Stimulated activated CD4-positive, alpha-beta T cell treated with anti-CD3 and anti-CD28 coated beads, Interleukin-1b, Interleukin-23, amount 100 ng/mL, for 1 hour (primary cell): ENCODE data around the gene ELP6.
"Not testable (repeated sequence)": the region's sequence is repeated elsewhere in the genome, so short reads cannot be mapped to it uniquely, and the experiment has no call there.

ENCODE experiments used
- DNase-seq, 2 donors: peaks; one replicate each; pipeline ENCODE4 v3.0.0-alpha.2; 2020; ENCODE audit warnings: low read depth in 2 of 2

ELP6 gene

GRCh38 chr3:47512416-47513124, 942 bp downstream of the ELP6 start:
- no peak for DNase-seq

GRCh38 chr3:47505267-47505666, 8.2 kb downstream of the ELP6 start:
- DNase-seq: not testable (repeated sequence)

- no peak for DNase-seq
Observed at GRCh38 chr3:47504113-47504512, 9.4 kb downstream of the ELP6 start.

- DNase-seq: no peak
Observed at GRCh38 chr3:47503033-47503432, 10.5 kb downstream of the ELP6 start.

GRCh38 chr3:47496892-47497291, 16.6 kb downstream of the ELP6 start:
- no peak for DNase-seq

- DNase-seq: no peak
Observed at GRCh38 chr3:47495886-47496285, 17.6 kb downstream of the ELP6 start.

GRCh38 chr3:47495111-47495510, 18.4 kb downstream of the ELP6 start:
- no peak for DNase-seq

- DNase-seq: no peak
Observed at GRCh38 chr3:47491777-47492176, 21.7 kb downstream of the ELP6 start.

GRCh38 chr3:47491186-47491585, 22.3 kb downstream of the ELP6 start:
- DNase-seq: no peak

GRCh38 chr3:47487265-47487664, 26.2 kb downstream of the ELP6 start:
- DNase-seq: no peak

GRCh38 chr3:47485812-47486211, 27.7 kb downstream of the ELP6 start:
- no peak for DNase-seq

GRCh38 chr3:47482366-47482765, 31.1 kb downstream of the ELP6 start:
- no peak for DNase-seq

- DNase-seq: not testable (repeated sequence)
Observed at GRCh38 chr3:47481763-47482162, 31.7 kb downstream of the ELP6 start.

- not testable (repeated sequence) for DNase-seq
Observed at GRCh38 chr3:47480267-47480666, 33.2 kb downstream of the ELP6 start.

- no peak for DNase-seq
Observed at GRCh38 chr3:47479826-47480160, 33.7 kb downstream of the ELP6 start.

- no peak for DNase-seq
Observed at GRCh38 chr3:47478022-47478421, 35.5 kb downstream of the ELP6 start.

- no peak for DNase-seq
Observed at GRCh38 chr3:47476644-47477199, 36.8 kb downstream of the ELP6 start.

- DNase-seq: no peak
Observed at GRCh38 chr3:47476330-47476626, 37.2 kb downstream of the ELP6 start.

- DNase-seq: peak; percentile 91 to 96
Observed at GRCh38 chr3:47475570-47476329, 37.8 kb downstream of the ELP6 start, which contains the start of gene SCAP. Gene SCAP, minus strand, starts transcription at chr3:47475941. Its CDS starts 32,948 bp downstream, at chr3:47442993.

- no peak for DNase-seq
Observed at GRCh38 chr3:47475029-47475569, 38.4 kb downstream of the ELP6 start.

- DNase-seq: no peak
Observed at GRCh38 chr3:47473391-47473790, 40.1 kb downstream of the ELP6 start.

- DNase-seq: no peak
Observed at GRCh38 chr3:47469616-47470015, 43.9 kb downstream of the ELP6 start.

- DNase-seq: not testable (repeated sequence)
Observed at GRCh38 chr3:47468315-47468714, 45.2 kb downstream of the ELP6 start.
